EH (cell line): ENCODE data around the gene KCTD10.

Source experiments
- DNase-seq: peaks from one replicate; pipeline ENCODE4 v3.0.0-alpha.2; 2015; ENCODE audit warnings: low read depth

Gene KCTD10

DNA sequence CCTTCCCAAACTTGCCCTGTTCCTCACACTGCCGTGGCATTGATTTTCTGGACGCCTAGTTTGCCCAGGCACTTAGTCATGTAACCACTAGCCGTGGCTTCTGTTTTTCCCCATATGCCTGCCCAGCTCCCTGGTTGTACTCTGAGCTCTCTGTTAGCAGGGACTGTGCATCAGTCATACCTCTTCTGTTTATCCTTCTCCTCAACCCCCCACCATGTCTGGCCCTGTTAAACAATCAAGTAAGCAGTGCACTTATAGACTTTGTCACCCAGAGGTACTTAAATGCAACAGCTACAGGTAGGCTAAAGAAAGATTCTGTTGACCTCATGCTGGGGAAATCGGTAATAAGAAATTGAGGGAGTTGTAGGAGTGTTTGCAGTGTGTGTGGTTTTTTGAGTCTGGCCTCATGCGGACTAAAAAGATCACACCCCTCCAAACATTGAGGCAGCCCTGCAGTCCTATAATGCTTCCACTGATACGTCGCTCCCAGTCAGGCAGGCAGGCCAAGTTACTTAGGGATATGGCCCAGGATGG is 17.3 kb upstream of the KCTD10 start:
- DNase-seq, result no peak

DNA sequence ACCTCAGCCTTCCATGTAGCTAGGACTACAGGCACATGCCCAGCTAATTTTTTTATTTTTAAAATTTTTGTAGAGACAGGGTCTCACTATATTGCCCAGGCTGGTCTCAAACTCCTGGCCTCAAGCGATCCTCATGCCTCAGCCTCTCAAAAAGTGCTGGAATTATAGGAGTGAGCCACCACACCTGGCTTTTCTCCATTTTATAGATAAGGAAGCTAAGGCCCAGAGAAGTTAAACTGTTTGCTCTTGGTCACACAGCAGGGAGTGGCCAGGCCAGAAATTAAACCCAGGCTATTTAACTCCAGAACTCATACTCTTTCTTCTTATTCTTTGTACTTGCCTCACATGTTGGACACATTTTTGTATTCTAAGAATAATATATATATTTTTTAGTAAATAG is 16.8 kb upstream of the KCTD10 start:
- no peak for DNase-seq

DNA sequence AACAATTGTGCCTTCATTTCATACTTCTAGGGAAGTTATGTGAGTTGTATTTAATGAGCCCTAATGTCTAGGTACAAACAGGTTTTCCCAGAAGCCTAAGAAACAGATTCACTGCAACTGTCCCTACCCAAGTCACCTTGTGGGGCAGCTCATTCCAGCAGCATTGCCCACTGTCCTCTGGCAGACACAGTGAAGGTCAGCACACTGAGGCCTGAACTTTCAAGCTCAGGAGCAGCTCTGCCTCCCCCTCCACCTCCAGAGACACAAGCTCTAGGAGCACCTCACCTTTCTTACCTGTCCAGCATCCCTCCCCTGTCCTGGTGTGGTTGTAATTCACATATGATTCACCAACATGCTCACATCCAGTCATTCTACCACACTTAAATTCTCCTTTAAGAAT is 16.0 kb upstream of the KCTD10 start:
- no peak for DNase-seq

DNA sequence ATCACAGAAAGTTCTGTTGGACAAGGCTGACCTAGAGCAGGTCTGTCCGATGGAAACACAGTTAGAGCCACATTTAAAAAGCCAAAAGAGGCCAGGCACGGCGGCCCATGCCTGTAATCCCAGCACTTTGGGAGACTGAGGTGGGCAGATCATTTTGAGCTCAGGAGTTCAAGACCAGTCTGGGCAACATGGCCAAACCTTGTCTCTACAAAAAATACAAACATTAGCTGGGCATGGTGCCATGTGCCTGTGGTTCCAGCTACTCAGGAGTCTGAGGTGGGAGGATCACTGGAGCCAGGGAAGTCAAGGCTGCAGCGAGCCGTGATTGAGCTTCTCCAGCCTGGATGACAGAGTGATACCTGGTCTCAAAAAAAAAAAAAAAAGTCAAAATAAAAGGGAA is 15.3 kb upstream of the KCTD10 start:
- DNase-seq, result no peak

- no peak for DNase-seq
These were observed 14.6 kb upstream of the KCTD10 start for GRCh38 chr12:109491671-109492070.

DNA sequence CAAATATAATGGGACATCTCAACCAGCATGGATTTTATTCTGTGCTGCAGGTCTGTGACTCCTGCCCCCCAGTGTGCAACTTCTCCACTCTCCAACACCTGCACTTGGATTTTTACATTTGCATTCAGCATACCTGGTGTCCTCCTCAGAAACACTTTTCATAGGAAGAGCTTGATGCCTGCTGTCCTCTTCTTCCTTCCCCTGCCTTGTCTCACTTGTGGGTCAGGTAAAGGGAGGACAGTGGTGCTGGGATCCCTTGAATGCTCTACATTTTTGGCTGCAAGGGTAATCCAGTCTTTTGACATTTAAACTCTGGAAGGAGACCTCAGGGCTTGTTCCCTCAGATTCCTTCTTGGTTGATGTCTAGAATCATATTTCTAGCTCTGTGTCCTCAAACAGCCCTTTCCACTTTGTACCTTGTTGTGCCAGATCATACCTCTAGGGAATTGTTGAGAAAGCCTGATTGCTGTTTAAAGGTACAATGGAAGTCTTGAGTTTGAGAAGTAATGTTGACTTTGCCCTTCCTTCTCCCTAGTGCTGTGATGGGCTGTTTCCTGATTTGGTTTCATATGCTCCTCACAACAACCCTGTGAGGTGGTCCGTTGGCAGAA is 13.0 kb upstream of the KCTD10 start:
- no peak for DNase-seq

DNA sequence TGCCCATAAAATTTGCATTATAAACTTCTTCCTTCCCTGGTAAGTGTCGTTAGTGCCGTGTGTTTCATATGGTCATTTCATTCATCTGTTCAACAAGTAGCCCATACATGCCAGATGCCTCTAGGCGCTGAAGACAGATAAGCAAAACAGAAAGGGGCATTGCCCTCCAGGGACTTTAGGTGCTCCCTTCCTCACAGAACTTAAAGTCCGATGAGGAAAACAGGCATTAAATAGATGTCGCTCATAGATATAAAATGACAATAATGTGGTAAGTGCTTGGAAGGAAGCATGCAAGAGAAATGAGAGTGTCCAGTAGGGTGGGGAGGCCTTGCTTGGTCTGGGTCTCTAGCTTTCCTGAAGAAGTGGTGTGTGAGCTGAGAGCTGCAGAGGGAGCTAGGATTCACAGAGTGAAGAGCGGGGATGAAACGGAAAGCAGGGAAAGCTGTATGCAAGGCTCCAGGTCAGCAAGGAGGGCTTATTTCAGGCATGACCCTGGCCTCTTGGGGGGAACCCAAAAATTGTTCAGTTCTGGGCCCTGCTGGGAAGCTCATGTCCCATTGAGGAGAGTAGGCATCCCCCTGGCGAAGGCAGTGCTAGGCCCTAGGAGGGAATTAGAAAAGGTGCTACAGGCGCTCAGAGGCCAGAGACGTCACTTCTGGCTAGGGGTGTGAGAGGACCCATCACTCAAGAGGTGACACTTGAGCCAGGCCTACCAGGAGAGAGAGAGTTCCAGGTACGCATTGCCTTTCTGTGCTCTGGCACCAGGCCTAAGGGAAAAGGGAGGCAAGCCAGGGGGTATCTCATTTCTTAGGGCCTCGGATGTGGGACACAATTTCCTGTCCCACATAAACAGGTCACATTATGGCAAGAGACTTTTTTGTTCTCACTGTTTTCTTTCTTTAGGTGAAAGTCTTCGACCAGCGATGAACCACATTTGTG is 12.2 kb upstream of the KCTD10 start:
- no peak for DNase-seq

DNA sequence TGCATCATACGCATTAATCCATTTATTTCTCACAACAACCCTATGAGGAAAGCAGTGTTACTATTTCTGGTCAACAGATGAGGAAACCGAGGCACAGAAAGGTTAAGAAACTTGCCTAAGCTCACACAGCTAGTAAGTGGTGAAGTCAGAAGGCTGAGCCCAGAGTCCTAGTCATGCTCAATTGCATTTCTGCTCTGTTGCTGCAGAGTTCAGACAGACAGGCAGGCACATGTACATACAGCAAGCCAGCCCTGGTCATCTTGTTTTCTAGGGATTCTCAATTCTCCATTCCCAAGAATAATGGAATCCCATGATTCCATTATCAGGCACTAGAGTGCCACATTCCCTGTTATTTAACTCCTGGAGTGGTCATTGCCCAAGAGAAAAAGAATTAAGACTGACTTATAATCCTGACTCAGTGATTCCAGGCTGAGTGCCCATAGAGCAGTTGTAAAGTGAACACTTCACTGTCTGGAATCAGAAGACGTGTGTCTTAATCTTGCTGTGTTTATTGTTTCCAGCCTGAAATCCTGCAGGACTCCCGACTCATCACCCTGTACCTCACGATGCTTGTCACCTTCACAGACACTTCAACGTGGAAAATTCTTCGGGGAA is 11.1 kb upstream of the KCTD10 start:
- no peak for DNase-seq

GRCh38 chr12:109487181-109488050 is 10.3 kb upstream of the KCTD10 start:
- no peak for DNase-seq

- no peak for DNase-seq
These were observed 8.1 kb upstream of the KCTD10 start for GRCh38 chr12:109485201-109485600.

DNA sequence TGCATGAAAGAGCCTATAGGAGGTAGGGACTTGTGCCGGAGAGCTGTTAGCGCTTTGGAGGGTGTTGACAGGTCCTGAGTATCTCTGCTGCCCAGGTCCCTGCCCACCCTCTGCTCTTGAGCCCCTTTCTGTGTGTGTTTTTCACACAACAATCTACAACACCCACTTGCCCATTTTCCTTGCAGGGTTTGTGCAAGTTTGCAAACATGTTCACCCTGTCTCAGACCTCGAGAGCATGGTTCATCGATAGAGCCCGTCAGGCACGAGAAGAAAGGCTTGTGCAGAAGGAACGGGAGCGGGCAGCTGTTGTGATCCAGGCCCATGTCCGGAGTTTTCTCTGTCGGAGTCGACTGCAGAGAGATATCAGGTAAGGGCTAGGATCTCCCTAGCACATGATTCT is 6.2 kb upstream of the KCTD10 start:
- no peak for DNase-seq

- DNase-seq, result no peak
These were observed 5.8 kb upstream of the KCTD10 start for GRCh38 chr12:109482894-109483293.

DNA sequence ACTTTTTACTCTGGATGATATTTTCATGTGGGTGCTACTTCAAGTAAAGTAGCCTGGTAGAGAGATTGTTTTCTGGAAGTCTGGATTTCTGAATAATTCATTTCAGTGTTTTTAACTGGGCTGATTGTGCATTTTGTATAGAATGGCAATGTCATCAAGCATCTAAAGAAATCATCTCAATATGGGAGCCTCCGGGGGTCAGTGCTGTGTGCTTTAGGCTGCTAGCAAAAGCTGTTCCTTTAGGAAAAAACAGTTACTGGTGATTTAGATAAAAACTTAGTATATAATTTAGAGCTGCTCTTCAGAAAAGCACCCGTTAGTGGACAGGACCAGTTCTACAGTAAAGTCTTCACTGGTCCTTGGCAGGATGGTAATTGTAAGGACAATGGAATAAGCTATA is 5.4 kb upstream of the KCTD10 start:
- no peak for DNase-seq

DNA sequence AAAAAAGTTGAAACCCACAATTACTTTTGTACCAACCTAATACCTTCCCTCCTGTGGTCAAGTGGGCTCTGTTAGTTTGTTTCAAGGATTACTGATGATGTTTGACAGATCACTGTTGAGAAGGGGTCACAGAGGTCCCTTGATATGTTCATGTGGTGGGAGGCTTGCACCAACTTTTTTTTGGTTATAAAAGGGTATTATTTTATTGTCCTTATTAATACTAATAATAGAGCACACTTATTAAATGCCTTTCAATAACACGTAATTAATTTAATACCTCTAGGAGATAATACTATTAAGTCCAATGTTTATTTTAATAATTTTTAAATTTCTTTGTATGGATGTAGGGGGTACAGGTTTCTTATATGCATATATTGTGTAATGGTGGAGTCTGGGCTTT is 4.8 kb upstream of the KCTD10 start:
- DNase-seq, result no peak

DNA sequence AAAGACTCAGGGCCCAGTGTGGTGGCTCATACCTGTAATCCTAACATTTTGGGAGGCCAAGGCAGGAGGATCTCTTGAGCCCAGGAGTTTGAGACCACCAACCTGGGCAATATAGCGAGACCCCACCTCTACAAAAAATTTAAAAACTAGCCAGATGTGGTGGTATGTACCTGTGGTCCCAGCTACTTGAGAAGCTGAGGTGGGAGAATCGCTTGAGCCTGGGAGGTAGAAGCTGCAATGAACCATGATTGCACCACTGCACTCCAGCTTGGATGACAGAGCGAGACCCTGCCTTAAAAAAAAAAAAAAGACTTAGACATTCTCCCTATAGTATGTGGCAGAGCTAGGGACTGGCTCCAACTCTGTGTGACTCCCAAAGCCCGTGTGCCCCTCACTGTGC is 3.3 kb upstream of the KCTD10 start:
- no peak for DNase-seq

- no peak for DNase-seq
These were observed 2.7 kb upstream of the KCTD10 start for GRCh38 chr12:109479761-109480160.

- no peak for DNase-seq
These were observed 839 bp upstream of the KCTD10 start for GRCh38 chr12:109477963-109478315.

DNA sequence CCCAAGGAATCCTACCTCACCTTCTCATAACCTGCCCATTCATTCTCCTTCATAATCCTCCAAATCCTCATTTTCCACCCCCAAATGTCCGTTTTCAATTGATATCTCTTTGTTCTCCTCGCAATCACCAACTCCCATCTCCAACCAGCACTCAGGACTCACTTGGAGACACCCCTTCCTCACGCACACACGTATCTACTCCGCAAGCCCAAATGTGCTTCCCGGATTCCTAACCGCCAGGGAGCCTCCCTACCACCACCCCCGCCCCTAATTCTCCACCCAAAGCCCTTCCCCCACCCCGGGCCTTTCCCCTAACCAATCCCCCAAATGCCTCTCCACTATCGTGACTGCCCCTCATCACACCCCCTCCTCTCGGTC is 304 bp downstream of the KCTD10 start:
- DNase-seq, result no peak

DNA sequence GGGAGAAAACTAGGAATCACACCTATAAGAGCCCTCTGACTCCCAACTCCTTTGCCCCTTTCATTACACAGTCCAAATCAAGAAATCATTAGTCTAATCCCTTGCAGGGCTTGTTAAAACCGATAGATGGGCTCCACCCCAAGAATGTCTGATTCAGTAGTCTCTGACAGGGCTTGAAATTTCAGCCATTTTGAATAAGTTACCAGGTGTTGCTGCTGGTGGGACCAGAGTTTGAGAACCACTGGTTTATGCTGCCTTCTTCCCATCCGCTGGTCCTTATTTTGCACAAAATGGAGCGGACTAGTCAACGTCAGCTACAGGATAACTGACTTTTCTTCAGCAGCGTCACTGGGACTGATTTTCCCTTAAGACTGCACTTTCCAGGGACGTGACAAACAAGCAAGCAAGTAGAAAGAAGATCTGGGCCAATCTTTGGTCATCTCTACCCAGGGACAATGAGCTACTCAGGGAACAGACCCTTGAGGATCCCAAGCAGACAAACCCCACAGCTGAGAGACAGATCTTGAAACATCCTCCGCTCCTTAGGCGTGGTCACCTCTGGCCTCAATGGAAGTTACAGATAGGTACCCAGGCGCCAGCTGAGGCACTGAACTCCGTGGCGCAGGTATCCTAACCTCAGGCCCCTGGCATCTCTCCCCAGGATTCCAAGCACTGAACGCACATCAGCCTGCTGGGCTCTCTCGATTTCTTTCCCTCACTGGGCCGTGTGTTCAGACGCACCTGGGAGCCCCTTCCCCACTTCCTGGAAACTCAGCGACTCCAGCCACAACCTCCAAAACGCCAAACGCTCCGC is 900 bp downstream of the KCTD10 start:
- peak; percentile 47 for DNase-seq

DNA sequence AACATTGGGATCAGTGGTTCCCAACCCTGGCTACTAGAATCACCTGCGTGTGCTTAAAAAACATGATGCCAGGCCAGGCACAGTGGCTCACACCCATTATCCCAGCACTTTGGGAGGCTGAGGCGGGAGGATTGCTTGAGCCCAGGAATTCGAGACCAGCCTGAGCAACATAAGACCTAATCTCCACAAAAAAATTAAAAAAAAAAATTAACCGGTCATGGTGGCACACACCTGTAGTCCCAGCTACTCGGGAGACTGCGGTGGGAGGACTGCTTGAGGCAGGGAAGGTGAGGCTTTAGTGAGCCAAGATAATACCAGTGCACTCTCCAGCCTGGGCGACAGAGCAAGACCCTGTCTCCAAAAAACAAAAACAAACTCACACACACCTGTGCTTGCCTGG is 2.0 kb downstream of the KCTD10 start:
- no peak for DNase-seq
